CD4-positive, alpha-beta T cell (primary cell): ENCODE measurements around the gene HRC. TPM values are rescaled to one million over a fixed set of nuclear protein-coding genes. Genes with fewer than 3 reads are reported as not detected.

Source experiments
- ATAC-seq: fragments of 200-7000 bp; cut with Tn5 transposase; one replicate; pipeline ENCODE4 v1.10.0; 2022; ENCODE audit warnings: mild to moderate bottlenecking; ENCODE audit not compliant: poor library complexity
- CTCF ChIA-PET: fragments of 350-600 bp; sonication (Branson Sonifier 250); formaldehyde crosslinking; loops from one replicate; lab custom pipeline; 2021; ENCODE audit warnings: antibody characterized with exemption, inconsistent platforms; lab: Charles Lee
- POLR2A ChIA-PET: fragments of 350-600 bp; sonication (Branson Sonifier 250); formaldehyde crosslinking; loops from one replicate; lab custom pipeline; 2021; ENCODE audit warnings: antibody characterized with exemption, inconsistent platforms; lab: Charles Lee
- DNase-seq, 14 experiments: peaks; one replicate each; pipeline ENCODE4 v3.0.0-alpha.2; 2013 to 2020; ENCODE audit warnings: mixed read lengths in 2 of 14
- H3K27ac ChIP-seq, 2 donors: one replicate each; pipeline versions ENCODE4 v1.5.1 to v1.7.0; 2013; ENCODE audit warnings: low read length in 2 of 2, low read depth in 1 of 2, mild to moderate bottlenecking in 1 of 2
- H3K27me3 ChIP-seq, 2 experiments: 1 replicate in 1 of 2; 2 replicates in 1 of 2; pipeline versions ENCODE4 v1.6.1 to v1.7.0; 2013; ENCODE audit warnings: low read length in 2 of 2, control low read depth in 1 of 2, mild to moderate bottlenecking in 1 of 2, moderate library complexity in 1 of 2; ENCODE audit not compliant: insufficient read depth in 2 of 2, control insufficient read depth in 1 of 2
- H3K36me3 ChIP-seq: one replicate; pipeline ENCODE4 v1.6.1; 2013; ENCODE audit warnings: low read length, control low read depth; ENCODE audit not compliant: insufficient read depth
- H3K4me1 ChIP-seq: one replicate; pipeline ENCODE4 v1.6.1; 2013; ENCODE audit warnings: low read length, control low read depth; ENCODE audit not compliant: insufficient read depth
- H3K4me3 ChIP-seq: one replicate; pipeline ENCODE4 v1.5.1; 2013; ENCODE audit warnings: mild to moderate bottlenecking, low read length, moderate library complexity
- H3K9me3 ChIP-seq, 2 experiments: 1 replicate in 1 of 2; 2 replicates in 1 of 2; pipeline versions ENCODE4 v1.6.1 to v1.7.0; 2013; ENCODE audit warnings: low read length in 2 of 2, mild to moderate bottlenecking in 2 of 2, control low read depth in 1 of 2, moderate library complexity in 1 of 2; ENCODE audit not compliant: control insufficient read depth in 1 of 2, insufficient read depth in 1 of 2
- H3K27ac Mint-ChIP-seq: one replicate; pipeline ENCODE4 v1.8.0; 2020; ENCODE audit warnings: mixed read lengths
- H3K27me3 Mint-ChIP-seq: one replicate; pipeline ENCODE4 v1.8.0; 2021; ENCODE audit warnings: mixed read lengths
- H3K36me3 Mint-ChIP-seq: one replicate; pipeline ENCODE4 v1.8.0; 2021; ENCODE audit warnings: low read depth, mixed read lengths
- H3K4me1 Mint-ChIP-seq: one replicate; pipeline ENCODE4 v1.8.0; 2021; ENCODE audit warnings: low read depth, mixed read lengths
- H3K4me3 Mint-ChIP-seq: one replicate; pipeline ENCODE4 v1.8.0; 2020; ENCODE audit warnings: mild to moderate bottlenecking, mixed read lengths
- H3K9me3 Mint-ChIP-seq: one replicate; pipeline ENCODE4 v1.8.0; 2020; ENCODE audit warnings: mixed read lengths
- intact Hi-C, 2 experiments: fragments of 100-400 bp; cut with DNase I in 1 of 2; cut with micrococcal nuclease in 1 of 2; formaldehyde crosslinking; loops; one replicate each; pipeline versions ENCODE4 v1.15.1 to v1.9.0; 2023 to 2025; cut with DNase I, micrococcal nuclease
- total RNA-seq, 174 experiments: library from RNA in 2 of 174; stranded (reverse) in 2 of 174; gene quantifications; one replicate each; pipeline ENCODE4 v1.2.3 and lab custom pipeline; 2021 to 2026
- TF ChIP-seq, protein P1 (sequence below): fragments of 200-600 bp; IDR thresholded peaks from one replicate; pipeline ENCODE4 v1.8.0; 2022; ENCODE audit warnings: antibody characterized with exemption, mild to moderate bottlenecking

Gene HRC
- total RNA-seq, 2 experiments from 2014 or later: not detected

DNA sequence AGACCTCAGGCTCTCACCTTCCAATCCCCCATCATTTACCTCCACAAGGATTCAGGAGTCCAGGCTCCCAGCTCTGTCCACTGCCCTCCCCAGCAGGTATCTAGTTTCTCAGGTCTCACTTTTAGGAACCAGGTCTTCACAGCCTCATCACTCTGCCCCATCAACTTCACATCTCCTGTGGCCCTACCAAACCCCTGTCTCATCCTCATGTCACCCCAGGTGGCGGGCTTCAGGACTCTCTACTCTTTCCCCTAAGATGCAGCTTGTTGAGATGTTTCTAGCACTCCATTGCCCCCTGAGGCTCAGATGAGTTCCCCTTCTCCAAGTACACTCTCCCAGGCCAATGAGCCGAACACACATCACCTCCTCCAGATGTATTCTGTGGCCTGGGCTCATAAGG, 34.3 kb downstream of the HRC start:
- TF ChIP-seq, protein P1, sequence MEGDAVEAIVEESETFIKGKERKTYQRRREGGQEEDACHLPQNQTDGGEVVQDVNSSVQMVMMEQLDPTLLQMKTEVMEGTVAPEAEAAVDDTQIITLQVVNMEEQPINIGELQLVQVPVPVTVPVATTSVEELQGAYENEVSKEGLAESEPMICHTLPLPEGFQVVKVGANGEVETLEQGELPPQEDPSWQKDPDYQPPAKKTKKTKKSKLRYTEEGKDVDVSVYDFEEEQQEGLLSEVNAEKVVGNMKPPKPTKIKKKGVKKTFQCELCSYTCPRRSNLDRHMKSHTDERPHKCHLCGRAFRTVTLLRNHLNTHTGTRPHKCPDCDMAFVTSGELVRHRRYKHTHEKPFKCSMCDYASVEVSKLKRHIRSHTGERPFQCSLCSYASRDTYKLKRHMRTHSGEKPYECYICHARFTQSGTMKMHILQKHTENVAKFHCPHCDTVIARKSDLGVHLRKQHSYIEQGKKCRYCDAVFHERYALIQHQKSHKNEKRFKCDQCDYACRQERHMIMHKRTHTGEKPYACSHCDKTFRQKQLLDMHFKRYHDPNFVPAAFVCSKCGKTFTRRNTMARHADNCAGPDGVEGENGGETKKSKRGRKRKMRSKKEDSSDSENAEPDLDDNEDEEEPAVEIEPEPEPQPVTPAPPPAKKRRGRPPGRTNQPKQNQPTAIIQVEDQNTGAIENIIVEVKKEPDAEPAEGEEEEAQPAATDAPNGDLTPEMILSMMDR: no peak
- H3K4me3 Mint-ChIP-seq: peak overlapping the region; percentile 82
- no peak for ATAC-seq
- ChIA-PET CTCF (interaction anchor here (3.1 kb wide), 1 partner anchor 14 kb away, joined by 8 read pairs; no protein-coding TSS in a partner anchor), POLR2A (no interaction called here)
- Histone ChIP-seq H3K9me3 (no peaks in the 10 kb centered on the region), H3K4me1 (peaks cover 34% of the 10 kb centered on the region), H3K27me3 (no peaks in the 10 kb centered on the region), H3K27ac (no peak overlapping the region), H3K36me3 (no peaks in the 10 kb centered on the region), H3K4me3 (no peak overlapping the region)
- intact Hi-C loops: no loop called here
- peaks cover 32% of the 10 kb centered on the region for H3K4me1 Mint-ChIP-seq
- H3K27me3 Mint-ChIP-seq: no peaks in the 10 kb centered on the region
- DNase-seq: no peak
- no peaks in the 10 kb centered on the region for H3K36me3 Mint-ChIP-seq
- peak overlapping the region; percentile 11 for H3K27ac Mint-ChIP-seq
- H3K9me3 Mint-ChIP-seq: no peaks in the 10 kb centered on the region

DNA sequence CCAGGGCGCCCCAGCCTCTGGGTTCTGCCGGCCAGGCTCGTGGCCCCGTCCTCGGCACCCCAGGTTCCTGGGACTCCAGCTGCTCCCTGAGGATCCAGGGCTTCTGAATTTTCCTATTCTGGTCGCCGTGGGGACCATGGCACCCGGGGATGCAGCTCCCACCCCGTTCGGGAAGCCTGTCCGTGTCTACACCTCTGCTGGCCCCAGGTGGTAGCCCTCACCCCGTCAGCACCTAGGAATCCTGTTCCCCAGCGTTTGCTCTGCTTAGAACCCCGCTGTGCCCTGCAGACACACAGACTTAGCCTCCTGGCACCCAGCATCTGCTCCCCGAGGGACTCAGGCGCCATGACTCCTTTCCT, 34.9 kb downstream of the HRC start:
- TF ChIP-seq, protein P1: no peak
- CTCF ChIA-PET: interaction anchor here (1.5 to 3.1 kb wide), 2 partner anchors 14 to 23 kb away, joined by 3 to 8 read pairs; no protein-coding TSS in a partner anchor
- H3K9me3 ChIP-seq: no peaks in the 10 kb centered on the region
- H3K36me3 Mint-ChIP-seq: no peaks in the 10 kb centered on the region
- intact Hi-C loops: no loop called here
- H3K4me1 ChIP-seq: peaks cover 34% of the 10 kb centered on the region
- peaks cover 34% of the 10 kb centered on the region for H3K4me1 Mint-ChIP-seq
- ATAC-seq: no peak
- no peaks in the 10 kb centered on the region for H3K36me3 ChIP-seq
- no peak overlapping the region for H3K27ac ChIP-seq
- POLR2A ChIA-PET: interaction anchor here (1.0 to 1.2 kb wide), 2 partner anchors 8 to 27 kb away, joined by 5 to 6 read pairs; no protein-coding TSS in a partner anchor
- no peaks in the 10 kb centered on the region for H3K27me3 Mint-ChIP-seq
- H3K27ac Mint-ChIP-seq: peak overlapping the region; percentile 11
- no peaks in the 10 kb centered on the region for H3K9me3 Mint-ChIP-seq
- no peaks in the 10 kb centered on the region for H3K27me3 ChIP-seq
- H3K4me3 Mint-ChIP-seq: peak overlapping the region; percentile 82
- no peak overlapping the region for H3K4me3 ChIP-seq
- DNase-seq: no peak

DNA sequence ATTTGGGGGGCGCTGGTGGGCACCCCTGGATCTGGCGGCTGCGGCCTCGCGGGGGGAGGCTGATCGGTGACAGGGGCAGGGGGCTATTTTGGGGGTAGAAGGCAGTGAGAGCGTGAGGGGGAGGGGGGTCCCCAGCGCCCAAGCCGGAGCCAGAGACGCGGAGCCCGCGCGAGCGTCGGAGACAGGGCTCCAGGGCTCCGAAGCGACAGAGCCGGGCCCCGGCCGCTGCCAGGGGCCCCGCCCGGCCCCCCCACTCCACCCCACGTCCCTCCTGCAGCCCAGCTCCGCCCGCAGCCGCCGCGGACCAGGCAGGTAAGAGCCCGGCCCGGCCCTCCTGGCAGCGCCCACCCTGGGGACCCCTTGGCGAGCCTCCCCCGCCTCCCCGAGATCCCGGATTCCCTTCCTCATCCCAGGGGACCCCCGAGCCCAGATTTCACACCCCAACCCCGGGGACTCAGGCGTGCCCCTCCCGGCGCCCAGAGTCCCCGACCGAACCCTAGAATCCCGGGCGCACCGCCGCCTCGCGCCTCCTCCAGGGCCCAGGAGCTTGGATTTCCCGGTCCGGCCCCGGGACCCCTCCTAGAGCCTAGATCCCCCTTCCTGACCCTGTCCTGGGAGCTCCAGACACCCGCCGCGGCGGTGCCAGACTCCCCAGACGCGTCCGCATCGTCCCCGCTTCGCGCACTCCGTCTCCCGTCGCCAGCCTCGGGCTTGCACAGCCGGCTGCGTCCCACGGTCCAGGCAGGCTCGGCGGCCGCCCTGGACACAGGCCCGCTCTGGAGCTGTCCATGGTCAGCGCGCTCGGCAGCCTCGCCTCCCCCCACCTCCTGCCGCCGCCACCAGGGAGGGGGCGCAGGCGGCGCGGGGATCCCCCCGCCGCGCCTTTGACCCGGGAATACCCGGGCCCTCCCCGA, 35.5 kb downstream of the HRC start, which contains the start of gene PPFIA3:
Gene PPFIA3, plus strand, starts transcription at position 134 of the 914 bp plus-strand sequence. CDS start 8,330 bp downstream, outside the sequence.
- peak within 1 kb of the TSS; percentile 82 for H3K27ac Mint-ChIP-seq
- Histone ChIP-seq H3K4me1 (peaks cover 41% of the 10 kb centered on the region), H3K9me3 (no peaks in the 10 kb centered on the region), H3K27ac (peak within 1 kb of the TSS; percentile 89 to 92), H3K27me3 (no peaks in the 10 kb centered on the region), H3K36me3 (no peaks in the 10 kb centered on the region), H3K4me3 (peak within 1 kb of the TSS; percentile 69)
- intact Hi-C loops: loop anchor here in 1 of 2 experiments (1.0 to 10.0 kb wide), 3 partner anchors 9 to 645 kb away; partner anchors contain the start of gene DBP
- ATAC-seq (no peak), DNase-seq (peak in 4 of 14 experiments; percentile 19 to 63 (median 48))
- TF ChIP-seq, protein P1: no peak
- no peaks in the 10 kb centered on the region for H3K9me3 Mint-ChIP-seq
- H3K36me3 Mint-ChIP-seq: no peaks in the 10 kb centered on the region
- CTCF ChIA-PET: interaction anchor here (1.5 to 3.1 kb wide), 3 partner anchors 8 to 22 kb away, joined by 3 to 8 read pairs (median 7); no protein-coding TSS in a partner anchor
- H3K4me1 Mint-ChIP-seq: peaks cover 37% of the 10 kb centered on the region
- POLR2A ChIA-PET: interaction anchor here (1.0 to 1.2 kb wide), 2 partner anchors 8 to 27 kb away, joined by 5 to 6 read pairs; no protein-coding TSS in a partner anchor
- no peaks in the 10 kb centered on the region for H3K27me3 Mint-ChIP-seq
- H3K4me3 Mint-ChIP-seq: peak within 1 kb of the TSS; percentile 92
